Right atrium auricular region (tissue), 2 donors: Measurements from ENCODE around the gene GPC6. TPM values are rescaled to one million over a fixed set of nuclear protein-coding genes. Genes with fewer than 3 reads are reported as not detected.

ENCODE experiments used
- DNase-seq: peaks from one replicate; pipeline ENCODE4 v3.0.0-alpha.2; 2019; ENCODE audit warnings: low spot score
- H3K27ac ChIP-seq, 2 donors: fragments of 200-600 bp; sonication (generic); 1 replicate in 1 of 2; 2 replicates in 1 of 2; pipeline ENCODE4 v1.5.1; 2016 to 2019
- H3K27me3 ChIP-seq, 2 donors: fragments of 200-600 bp; sonication (generic); one replicate each; pipeline versions ENCODE4 v1.5.1 to v1.6.0; 2017 to 2019
- H3K36me3 ChIP-seq: fragments of 200-600 bp; sonication (generic); one replicate; pipeline ENCODE4 v1.5.1; 2016
- H3K4me1 ChIP-seq, 2 donors: fragments of 200-600 bp; sonication (generic); one replicate each; pipeline versions ENCODE4 v1.5.1 to v1.6.0; 2017 to 2019
- H3K4me3 ChIP-seq, 2 donors: fragments of 200-600 bp; sonication (generic); 1 replicate in 1 of 2; 2 replicates in 1 of 2; pipeline ENCODE4 v1.5.1; 2017 to 2019; ENCODE audit warnings: mild to moderate bottlenecking in 1 of 2, moderate library complexity in 1 of 2
- H3K9me3 ChIP-seq, 2 donors: fragments of 200-600 bp; sonication (generic); one replicate each; pipeline ENCODE4 v1.5.1; 2019
- total RNA-seq, 2 donors: library from RNA; depleted of rRNA; stranded (reverse); fragments of >200 nt; gene quantifications; one replicate each; pipeline ENCODE4 v1.1.0, GENCODE V29; 2016
- TF ChIP-seq, protein P1 (sequence below), 2 donors: fragments of 200-600 bp; sonication (generic); IDR thresholded peaks; one replicate each; pipeline ENCODE4 v1.5.1; 2019; ENCODE audit warnings: antibody characterized with exemption in 2 of 2

Gene GPC6
- 1 to 10 TPM; 1.3 to 3.8 TPM for total RNA-seq

DNA sequence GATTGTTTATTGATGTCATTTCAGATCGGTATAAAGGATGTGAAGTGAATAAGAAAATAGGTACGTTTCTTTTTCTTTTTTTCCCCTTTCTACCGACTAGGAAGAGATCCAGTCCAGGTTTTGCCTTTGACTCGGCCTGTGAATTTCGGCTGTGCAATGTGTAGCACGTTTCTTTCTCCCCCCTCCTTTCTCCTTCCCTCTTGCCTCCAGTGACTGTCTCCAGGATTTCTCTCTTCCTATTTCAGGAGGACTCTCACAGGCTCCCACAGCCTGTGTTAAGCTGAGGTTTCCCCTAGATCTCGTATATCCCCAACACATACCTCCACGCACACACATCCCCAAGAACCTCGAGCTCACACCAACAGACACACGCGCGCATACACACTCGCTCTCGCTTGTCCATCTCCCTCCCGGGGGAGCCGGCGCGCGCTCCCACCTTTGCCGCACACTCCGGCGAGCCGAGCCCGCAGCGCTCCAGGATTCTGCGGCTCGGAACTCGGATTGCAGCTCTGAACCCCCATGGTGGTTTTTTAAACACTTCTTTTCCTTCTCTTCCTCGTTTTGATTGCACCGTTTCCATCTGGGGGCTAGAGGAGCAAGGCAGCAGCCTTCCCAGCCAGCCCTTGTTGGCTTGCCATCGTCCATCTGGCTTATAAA, at the start of gene GPC6:
GPC6 (plus strand) TSS at position 185 of the 657 bp plus-strand sequence.
- TF ChIP-seq, protein P1, sequence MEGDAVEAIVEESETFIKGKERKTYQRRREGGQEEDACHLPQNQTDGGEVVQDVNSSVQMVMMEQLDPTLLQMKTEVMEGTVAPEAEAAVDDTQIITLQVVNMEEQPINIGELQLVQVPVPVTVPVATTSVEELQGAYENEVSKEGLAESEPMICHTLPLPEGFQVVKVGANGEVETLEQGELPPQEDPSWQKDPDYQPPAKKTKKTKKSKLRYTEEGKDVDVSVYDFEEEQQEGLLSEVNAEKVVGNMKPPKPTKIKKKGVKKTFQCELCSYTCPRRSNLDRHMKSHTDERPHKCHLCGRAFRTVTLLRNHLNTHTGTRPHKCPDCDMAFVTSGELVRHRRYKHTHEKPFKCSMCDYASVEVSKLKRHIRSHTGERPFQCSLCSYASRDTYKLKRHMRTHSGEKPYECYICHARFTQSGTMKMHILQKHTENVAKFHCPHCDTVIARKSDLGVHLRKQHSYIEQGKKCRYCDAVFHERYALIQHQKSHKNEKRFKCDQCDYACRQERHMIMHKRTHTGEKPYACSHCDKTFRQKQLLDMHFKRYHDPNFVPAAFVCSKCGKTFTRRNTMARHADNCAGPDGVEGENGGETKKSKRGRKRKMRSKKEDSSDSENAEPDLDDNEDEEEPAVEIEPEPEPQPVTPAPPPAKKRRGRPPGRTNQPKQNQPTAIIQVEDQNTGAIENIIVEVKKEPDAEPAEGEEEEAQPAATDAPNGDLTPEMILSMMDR (IDR thresholded peaks at IDR 0.05) = no peak
- Histone ChIP-seq H3K9me3 (no peaks in the 10 kb centered on the region), H3K4me1 (peaks cover 0 to 12% of the 10 kb centered on the region in 2 donors), H3K27me3 (no peaks in the 10 kb centered on the region), H3K36me3 (no peaks in the 10 kb centered on the region), H3K4me3 (peak within 1 kb of the TSS; percentile 44 to 55), H3K27ac (peak within 1 kb of the TSS; percentile 61 to 70)
- no peak for DNase-seq

DNA sequence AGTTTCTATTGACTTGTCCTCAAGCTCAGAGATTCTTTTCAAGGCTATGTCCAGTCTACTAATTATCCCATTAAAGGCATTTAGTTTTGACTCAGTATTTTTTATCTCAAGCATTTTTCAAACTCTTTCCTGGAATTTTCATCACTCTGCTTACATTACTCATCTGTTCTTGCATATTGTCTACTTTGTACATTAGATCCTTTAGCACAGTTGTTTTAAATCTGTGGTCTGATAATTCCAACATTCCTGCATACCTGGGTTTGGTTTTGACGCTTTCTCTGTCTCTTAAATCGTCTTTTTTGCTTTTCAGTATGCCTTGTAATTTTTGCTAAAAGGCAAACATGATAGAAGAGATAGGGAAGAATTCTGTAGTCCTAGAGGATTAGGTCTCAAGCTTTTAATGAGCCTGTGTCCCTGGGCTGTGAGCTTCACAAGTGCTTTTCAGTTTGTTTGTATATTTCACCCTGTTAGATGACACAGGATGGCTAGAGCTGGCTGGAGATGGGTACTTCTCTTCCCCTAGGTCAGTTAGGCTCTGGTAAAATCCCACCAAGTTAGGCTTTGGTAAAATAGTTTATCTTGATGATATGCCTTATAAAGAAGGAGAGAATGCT, 46.1 kb upstream of the GPC6 start:
- Histone ChIP-seq H3K4me1 (no peaks in the 10 kb centered on the region), H3K4me3 (no peak overlapping the region), H3K9me3 (no peaks in the 10 kb centered on the region), H3K36me3 (no peaks in the 10 kb centered on the region), H3K27ac (no peak overlapping the region), H3K27me3 (no peaks in the 10 kb centered on the region)
- DNase-seq = no peak
- TF ChIP-seq, protein P1 (IDR thresholded peaks at IDR 0.05) = no peak

DNA sequence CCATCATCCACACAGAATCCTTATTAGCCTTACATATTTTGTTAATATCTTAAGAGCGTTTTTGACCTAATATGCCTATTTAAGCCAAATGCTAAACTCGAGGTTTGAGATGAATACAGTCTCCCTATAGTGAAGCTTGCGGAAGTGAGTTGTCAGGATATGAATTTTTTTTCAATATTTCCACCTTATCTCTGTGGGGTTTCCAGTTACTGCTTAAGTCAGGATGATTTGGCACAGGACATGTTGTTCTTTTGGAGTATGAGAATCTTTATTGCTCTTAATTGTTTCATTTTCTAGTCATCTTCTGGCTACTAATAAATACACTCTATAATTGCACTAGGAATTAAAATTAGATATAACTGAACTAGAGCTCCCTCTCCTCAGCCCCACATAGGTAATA, 44.2 kb upstream of the GPC6 start:
- no peak overlapping the region for H3K27ac ChIP-seq
- no peaks in the 10 kb centered on the region for H3K27me3 ChIP-seq
- TF ChIP-seq, protein P1 (IDR thresholded peaks at IDR 0.05) = no peak
- no peak overlapping the region for H3K4me3 ChIP-seq
- no peaks in the 10 kb centered on the region for H3K9me3 ChIP-seq
- no peak for DNase-seq
- no peaks in the 10 kb centered on the region for H3K36me3 ChIP-seq
- no peaks in the 10 kb centered on the region for H3K4me1 ChIP-seq

DNA sequence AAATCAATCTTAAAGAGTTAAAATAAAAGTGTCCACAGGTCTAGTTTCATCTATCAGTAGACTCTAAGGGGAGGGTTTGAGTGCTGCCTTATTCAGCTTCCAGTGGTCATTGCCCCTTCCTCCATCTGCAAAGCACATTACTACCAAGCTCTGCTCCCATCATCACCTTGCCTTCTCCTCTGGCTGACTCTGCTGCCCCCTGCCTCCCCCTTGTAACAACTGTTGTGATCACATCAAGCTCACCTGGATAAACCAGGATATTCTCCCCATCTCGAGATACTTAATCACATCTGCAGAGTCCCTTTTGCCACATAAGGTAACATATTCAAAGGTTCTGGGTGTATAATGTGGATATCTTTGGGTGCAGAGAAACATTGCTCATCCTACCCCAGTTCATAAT, 43.3 kb upstream of the GPC6 start:
- no peaks in the 10 kb centered on the region for H3K36me3 ChIP-seq
- DNase-seq = no peak
- no peaks in the 10 kb centered on the region for H3K9me3 ChIP-seq
- H3K4me3 ChIP-seq = no peak overlapping the region
- no peaks in the 10 kb centered on the region for H3K27me3 ChIP-seq
- no peaks in the 10 kb centered on the region for H3K4me1 ChIP-seq
- no peak overlapping the region for H3K27ac ChIP-seq
- TF ChIP-seq, protein P1 (IDR thresholded peaks at IDR 0.05) = no peak

DNA sequence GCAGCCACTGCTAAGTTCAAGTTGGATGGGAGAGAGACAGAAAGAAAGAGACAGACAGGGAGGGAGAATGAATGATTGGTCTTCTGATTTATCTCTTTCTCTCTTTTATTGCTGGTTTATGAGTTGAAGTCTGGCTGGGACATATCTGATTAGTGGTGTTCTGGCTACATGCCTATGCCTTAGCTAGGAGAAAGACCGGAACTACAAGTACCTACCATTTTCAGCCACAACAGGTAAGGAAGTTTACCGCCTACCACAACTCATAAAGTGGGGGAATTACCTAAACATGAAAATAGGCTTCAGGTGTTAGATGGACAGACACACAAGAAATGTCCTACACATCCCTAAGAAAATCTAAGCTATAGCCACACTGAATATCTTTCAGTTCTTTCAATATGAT, 36.6 kb upstream of the GPC6 start:
- Histone ChIP-seq H3K27ac (no peak overlapping the region), H3K27me3 (no peaks in the 10 kb centered on the region), H3K9me3 (no peaks in the 10 kb centered on the region), H3K36me3 (no peaks in the 10 kb centered on the region), H3K4me1 (no peaks in the 10 kb centered on the region), H3K4me3 (no peak overlapping the region)
- TF ChIP-seq, protein P1 (IDR thresholded peaks at IDR 0.05) = no peak
- DNase-seq = no peak
